Measurements from ENCODE around the gene NTN5.
"Not testable (repeated sequence)": the region's sequence is repeated elsewhere in the genome, so short reads cannot be mapped to it uniquely, and the experiment has no call there.

Gene NTN5

DNA sequence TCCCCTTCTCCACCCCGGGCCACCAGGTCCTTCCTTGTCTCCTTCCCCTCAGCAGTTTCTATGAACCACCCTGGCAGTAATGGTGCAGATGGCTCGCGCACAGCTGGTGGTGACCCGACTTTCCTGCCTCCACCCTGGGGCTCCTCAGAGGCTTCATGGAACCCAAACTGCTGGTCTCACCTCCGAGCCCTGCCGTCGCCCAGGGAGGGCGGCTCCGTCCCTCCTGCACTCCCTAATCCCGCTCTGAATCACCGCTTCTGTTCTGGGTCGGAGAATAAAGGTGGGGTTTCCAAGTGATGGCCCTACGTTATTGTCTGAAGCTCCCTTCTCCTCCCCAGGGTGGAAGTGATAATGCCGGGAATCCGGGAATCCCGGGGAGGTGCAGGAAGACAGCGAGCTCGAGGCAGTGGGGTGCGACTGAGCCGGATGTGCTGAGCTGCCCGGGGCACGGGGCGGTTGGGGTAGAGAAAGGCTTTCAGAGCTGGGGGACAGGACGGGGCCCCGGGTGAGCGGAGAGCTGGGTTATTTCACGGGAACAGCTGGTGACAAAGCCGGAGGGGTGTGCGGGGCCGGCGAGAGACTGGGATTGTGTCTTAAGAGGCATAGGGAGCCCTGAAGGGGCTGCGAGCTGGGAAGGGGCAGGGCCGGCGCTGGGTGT, 23.7 kb upstream of the NTN5 start:
- WGBS (ENCODE audit: insufficient coverage, insufficient read length): no CpG with 5 or more reads among the region's 34 CpGs
- Histone ChIP-seq H3K4me3 (ENCODE audit: low read length) (peak overlapping the region; percentile 52; the same call in 1 of the 2 replicates), H3K4me1 (ENCODE audit: control insufficient read depth, insufficient read depth, low read length) (no peaks in the 10 kb centered on the region), H3K27ac (ENCODE audit: low read length) (no peak overlapping the region), H3K27me3 (ENCODE audit: control insufficient read depth, insufficient read depth, low read length) (no peaks in the 10 kb centered on the region), H3K36me3 (ENCODE audit: control insufficient read depth, insufficient read depth, low read length) (no peaks in the 10 kb centered on the region), H3K9me3 (ENCODE audit: control insufficient read depth, insufficient read depth, low read length) (no peaks in the 10 kb centered on the region)
- DNase-seq (ENCODE audit: low read depth, low spot score): no peak

DNA sequence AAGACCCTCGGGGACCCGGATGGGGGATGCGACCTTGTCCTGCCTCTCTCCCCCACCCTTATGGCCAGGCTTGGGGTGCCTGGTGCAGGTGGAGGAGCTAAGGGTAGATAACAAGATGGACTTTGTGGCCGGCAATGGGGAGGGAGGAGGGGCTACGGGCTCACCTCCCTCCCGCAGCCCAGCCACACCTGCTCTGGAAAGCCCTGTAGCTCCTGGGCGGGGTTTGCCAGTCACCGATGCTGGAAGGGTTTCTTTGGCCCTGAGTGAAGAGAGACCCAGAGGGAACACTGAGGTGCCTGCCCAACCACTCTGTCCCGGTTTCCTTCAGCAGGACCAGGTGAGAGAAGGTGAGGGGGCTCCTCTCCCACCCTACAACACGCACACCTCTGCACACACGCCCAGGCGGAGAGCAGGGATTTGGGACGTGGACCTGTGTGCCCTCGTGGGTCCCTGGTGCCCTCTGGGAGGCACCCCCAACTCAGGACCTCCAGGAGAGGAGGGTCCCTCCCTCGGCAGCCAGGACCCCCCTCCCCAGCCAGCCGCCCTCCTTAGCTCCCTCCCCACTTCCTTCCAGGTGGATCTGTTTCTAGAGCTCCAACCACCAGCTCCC, 23.0 kb upstream of the NTN5 start, which contains the start of gene FUT2:
TSS of gene FUT2 (plus strand) at position 229 of the 610 bp plus-strand sequence. CDS start 6,986 bp downstream, outside the sequence.
- Histone ChIP-seq H3K4me3 (ENCODE audit: low read length) (peak within 1 kb of the TSS; percentile 52), H3K27me3 (ENCODE audit: control insufficient read depth, insufficient read depth, low read length) (no peaks in the 10 kb centered on the region), H3K27ac (ENCODE audit: low read length) (no peak within 1 kb of the TSS), H3K36me3 (ENCODE audit: control insufficient read depth, insufficient read depth, low read length) (no peaks in the 10 kb centered on the region), H3K9me3 (ENCODE audit: control insufficient read depth, insufficient read depth, low read length) (no peaks in the 10 kb centered on the region), H3K4me1 (ENCODE audit: control insufficient read depth, insufficient read depth, low read length) (no peaks in the 10 kb centered on the region)
- DNase-seq (ENCODE audit: low read depth, low spot score): no peak
- no CpG with 5 or more reads among the region's 16 CpGs for WGBS (ENCODE audit: insufficient coverage, insufficient read length)

DNA sequence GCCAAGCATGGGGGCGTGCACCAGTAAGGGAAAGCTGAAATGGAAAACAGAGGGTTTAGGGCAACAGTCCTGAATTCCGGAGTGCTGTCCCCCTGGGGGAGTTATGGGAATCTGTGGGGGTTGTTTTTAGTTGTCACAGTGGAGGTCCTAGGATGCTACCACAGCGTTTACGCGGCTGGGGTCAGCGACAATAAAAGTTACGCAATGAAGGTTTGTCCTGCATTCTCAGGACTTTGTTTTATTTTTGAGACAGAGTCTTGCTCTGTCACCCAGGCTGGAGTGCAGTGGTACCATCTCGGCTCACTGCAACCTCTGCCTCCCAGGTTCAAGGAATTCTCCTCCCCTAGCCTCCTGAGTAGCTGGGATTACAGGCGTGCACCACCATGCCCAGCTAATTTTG, 20.8 kb upstream of the NTN5 start:
- not testable (repeated sequence) for H3K4me3 ChIP-seq (ENCODE audit: low read length); H3K27me3 ChIP-seq (ENCODE audit: control insufficient read depth, insufficient read depth, low read length); H3K4me1 ChIP-seq (ENCODE audit: control insufficient read depth, insufficient read depth, low read length); DNase-seq (ENCODE audit: low read depth, low spot score); H3K36me3 ChIP-seq (ENCODE audit: control insufficient read depth, insufficient read depth, low read length); H3K27ac ChIP-seq (ENCODE audit: low read length); H3K9me3 ChIP-seq (ENCODE audit: control insufficient read depth, insufficient read depth, low read length)
- WGBS (ENCODE audit: insufficient coverage, insufficient read length): no CpG with 5 or more reads among the region's 9 CpGs

DNA sequence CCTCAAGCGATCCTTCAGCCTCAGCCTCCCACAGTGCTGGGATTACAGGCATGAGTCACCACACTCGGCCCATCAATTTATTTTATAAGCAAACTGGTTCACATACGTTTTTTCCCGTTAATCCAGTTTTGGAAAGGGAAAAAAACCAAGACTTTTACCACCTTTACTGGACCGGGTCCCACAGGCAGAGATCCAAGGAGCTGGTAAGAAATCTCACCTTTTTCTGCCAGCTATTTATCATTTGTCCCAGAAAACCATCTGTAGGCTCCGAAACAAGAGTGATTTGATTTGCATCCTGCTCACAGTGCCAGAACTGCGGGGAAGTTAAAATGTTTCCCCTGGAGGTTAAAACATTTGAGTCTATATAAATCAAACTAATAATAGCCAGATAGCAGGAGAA, 16.6 kb upstream of the NTN5 start:
- DNase-seq (ENCODE audit: low read depth, low spot score): no peak
- no peaks in the 10 kb centered on the region for H3K4me1 ChIP-seq (ENCODE audit: control insufficient read depth, insufficient read depth, low read length)
- no peak overlapping the region for H3K27ac ChIP-seq (ENCODE audit: low read length)
- H3K4me3 ChIP-seq (ENCODE audit: low read length): no peak overlapping the region
- H3K27me3 ChIP-seq (ENCODE audit: control insufficient read depth, insufficient read depth, low read length): no peaks in the 10 kb centered on the region
- no peaks in the 10 kb centered on the region for H3K36me3 ChIP-seq (ENCODE audit: control insufficient read depth, insufficient read depth, low read length)
- no peaks in the 10 kb centered on the region for H3K9me3 ChIP-seq (ENCODE audit: control insufficient read depth, insufficient read depth, low read length)
- no CpG with 5 or more reads among the region's 7 CpGs for WGBS (ENCODE audit: insufficient coverage, insufficient read length)

DNA sequence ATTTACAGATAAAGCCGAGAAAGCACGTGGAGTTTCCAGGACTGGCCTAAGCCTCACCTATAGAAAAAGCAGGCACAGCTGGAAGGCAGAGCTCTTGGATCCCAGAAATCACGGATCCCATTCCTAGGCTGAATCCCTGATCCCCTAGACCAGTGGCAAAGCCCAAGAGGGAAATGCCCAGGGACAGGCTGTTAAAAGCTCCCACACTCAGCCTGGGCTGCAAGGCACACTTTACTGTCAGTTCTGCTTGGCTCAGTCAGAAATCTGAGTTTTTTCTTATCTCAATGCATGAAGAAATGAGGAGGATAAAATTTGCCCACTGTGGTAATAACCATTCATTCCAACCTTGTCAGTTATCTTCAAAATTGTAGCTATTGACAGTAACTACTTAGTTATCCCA, 15.0 kb upstream of the NTN5 start:
- DNase-seq (ENCODE audit: low read depth, low spot score): no peak
- Histone ChIP-seq H3K9me3 (ENCODE audit: control insufficient read depth, insufficient read depth, low read length) (no peaks in the 10 kb centered on the region), H3K4me1 (ENCODE audit: control insufficient read depth, insufficient read depth, low read length) (no peaks in the 10 kb centered on the region), H3K27ac (ENCODE audit: low read length) (no peak overlapping the region), H3K36me3 (ENCODE audit: control insufficient read depth, insufficient read depth, low read length) (no peaks in the 10 kb centered on the region), H3K4me3 (ENCODE audit: low read length) (no peak overlapping the region), H3K27me3 (ENCODE audit: control insufficient read depth, insufficient read depth, low read length) (no peaks in the 10 kb centered on the region)
- WGBS (ENCODE audit: insufficient coverage, insufficient read length): no CpG with 5 or more reads among the region's 3 CpGs

DNA sequence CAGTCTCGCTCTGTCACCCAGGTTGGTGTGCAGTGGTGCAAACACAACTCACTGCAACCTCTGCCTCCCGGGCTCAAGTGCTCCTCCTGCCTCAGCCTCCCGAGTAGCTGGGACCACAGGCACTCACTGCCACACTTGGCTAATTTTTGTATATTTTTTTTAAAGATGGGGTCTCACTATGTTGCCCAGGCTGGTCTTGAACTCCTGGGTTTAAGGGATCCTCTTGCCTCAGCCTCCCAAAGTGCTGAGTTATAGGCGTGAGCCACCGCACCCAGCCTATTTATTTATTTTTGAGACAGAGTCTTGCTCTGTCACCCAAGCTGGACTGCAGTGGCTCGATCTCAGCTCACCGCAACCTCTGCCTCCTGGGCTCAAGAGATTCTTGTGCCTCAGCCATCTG, 13.8 kb upstream of the NTN5 start:
- H3K27me3 ChIP-seq (ENCODE audit: control insufficient read depth, insufficient read depth, low read length); H3K4me3 ChIP-seq (ENCODE audit: low read length); H3K27ac ChIP-seq (ENCODE audit: low read length); H3K4me1 ChIP-seq (ENCODE audit: control insufficient read depth, insufficient read depth, low read length); H3K9me3 ChIP-seq (ENCODE audit: control insufficient read depth, insufficient read depth, low read length); H3K36me3 ChIP-seq (ENCODE audit: control insufficient read depth, insufficient read depth, low read length); DNase-seq (ENCODE audit: low read depth, low spot score): not testable (repeated sequence)
- no CpG with 5 or more reads among the region's 7 CpGs for WGBS (ENCODE audit: insufficient coverage, insufficient read length)

DNA sequence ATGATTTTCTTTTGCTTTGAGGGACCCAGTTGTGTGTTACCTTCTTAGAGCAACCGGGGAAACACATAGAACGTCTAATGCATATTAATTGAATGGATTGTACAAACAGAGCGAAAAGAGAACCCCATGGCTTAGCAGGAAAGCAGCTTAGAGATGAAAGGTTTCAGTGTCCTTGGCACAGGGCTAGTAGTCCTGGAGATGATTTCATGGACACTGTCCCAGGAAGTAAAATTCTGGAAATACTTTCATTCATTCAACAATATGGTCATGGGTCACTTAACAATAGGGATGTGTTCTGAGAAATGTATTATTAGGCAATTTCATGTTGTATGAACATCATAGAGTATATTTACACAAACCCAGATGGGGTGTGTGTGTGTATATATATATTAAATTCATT, 13.3 kb upstream of the NTN5 start:
- WGBS (ENCODE audit: insufficient coverage, insufficient read length): no CpG with 5 or more reads among the region's 3 CpGs
- no peak for DNase-seq (ENCODE audit: low read depth, low spot score)
- no peaks in the 10 kb centered on the region for H3K36me3 ChIP-seq (ENCODE audit: control insufficient read depth, insufficient read depth, low read length)
- no peaks in the 10 kb centered on the region for H3K9me3 ChIP-seq (ENCODE audit: control insufficient read depth, insufficient read depth, low read length)
- H3K27me3 ChIP-seq (ENCODE audit: control insufficient read depth, insufficient read depth, low read length): no peaks in the 10 kb centered on the region
- no peaks in the 10 kb centered on the region for H3K4me1 ChIP-seq (ENCODE audit: control insufficient read depth, insufficient read depth, low read length)
- no peak overlapping the region for H3K4me3 ChIP-seq (ENCODE audit: low read length)
- no peak overlapping the region for H3K27ac ChIP-seq (ENCODE audit: low read length)

DNA sequence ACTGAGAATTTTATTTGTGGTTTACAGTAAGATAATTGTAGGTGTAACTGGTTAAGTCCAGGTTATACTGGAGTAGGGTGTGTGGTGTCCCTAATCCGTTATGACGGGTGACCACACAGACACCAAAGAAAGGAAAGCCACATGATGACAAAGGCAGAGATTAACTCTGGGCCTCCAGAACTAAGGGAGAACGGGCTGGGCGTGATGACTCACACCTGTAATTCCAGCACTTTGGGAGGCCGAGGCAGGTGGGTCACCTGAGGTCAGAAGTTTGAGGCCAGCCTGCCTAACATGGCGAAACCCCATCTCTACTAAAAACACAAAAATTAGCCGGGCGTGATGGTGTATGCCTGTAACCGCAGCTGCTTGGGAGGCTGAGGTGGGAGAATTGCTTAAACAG, 12.8 kb upstream of the NTN5 start:
- Histone ChIP-seq H3K36me3 (ENCODE audit: control insufficient read depth, insufficient read depth, low read length) (no peaks in the 10 kb centered on the region), H3K4me1 (ENCODE audit: control insufficient read depth, insufficient read depth, low read length) (no peaks in the 10 kb centered on the region), H3K9me3 (ENCODE audit: control insufficient read depth, insufficient read depth, low read length) (no peaks in the 10 kb centered on the region), H3K4me3 (ENCODE audit: low read length) (no peak overlapping the region), H3K27ac (ENCODE audit: low read length) (no peak overlapping the region), H3K27me3 (ENCODE audit: control insufficient read depth, insufficient read depth, low read length) (no peaks in the 10 kb centered on the region)
- DNase-seq (ENCODE audit: low read depth, low spot score): no peak
- no CpG with 5 or more reads among the region's 9 CpGs for WGBS (ENCODE audit: insufficient coverage, insufficient read length)

DNA sequence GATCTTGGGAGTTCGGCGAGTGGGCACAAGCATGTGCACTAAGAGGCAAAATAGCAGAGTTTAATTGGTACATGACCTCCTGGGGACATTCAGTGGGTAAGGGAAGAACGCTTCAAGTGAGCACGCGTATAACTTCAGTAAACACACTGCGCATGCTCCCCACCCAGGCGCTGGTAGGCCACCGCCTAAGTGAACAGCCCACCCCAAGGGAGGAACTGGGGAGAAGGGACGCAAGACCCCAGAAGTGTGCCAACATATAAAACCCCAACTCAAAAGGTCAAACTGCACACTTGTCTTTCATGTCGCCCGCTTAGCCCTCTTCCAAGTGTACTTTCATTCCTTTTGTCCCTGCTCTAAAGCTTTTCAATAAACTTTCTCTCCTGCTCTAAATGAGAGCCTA, 10.5 kb upstream of the NTN5 start:
- Histone ChIP-seq H3K9me3 (ENCODE audit: control insufficient read depth, insufficient read depth, low read length) (no peaks in the 10 kb centered on the region), H3K27ac (ENCODE audit: low read length) (no peak overlapping the region), H3K27me3 (ENCODE audit: control insufficient read depth, insufficient read depth, low read length) (no peaks in the 10 kb centered on the region), H3K4me3 (ENCODE audit: low read length) (no peak overlapping the region), H3K36me3 (ENCODE audit: control insufficient read depth, insufficient read depth, low read length) (no peaks in the 10 kb centered on the region), H3K4me1 (ENCODE audit: control insufficient read depth, insufficient read depth, low read length) (no peaks in the 10 kb centered on the region)
- DNase-seq (ENCODE audit: low read depth, low spot score): no peak
- WGBS (ENCODE audit: insufficient coverage, insufficient read length): no CpG with 5 or more reads among the region's 11 CpGs

DNA sequence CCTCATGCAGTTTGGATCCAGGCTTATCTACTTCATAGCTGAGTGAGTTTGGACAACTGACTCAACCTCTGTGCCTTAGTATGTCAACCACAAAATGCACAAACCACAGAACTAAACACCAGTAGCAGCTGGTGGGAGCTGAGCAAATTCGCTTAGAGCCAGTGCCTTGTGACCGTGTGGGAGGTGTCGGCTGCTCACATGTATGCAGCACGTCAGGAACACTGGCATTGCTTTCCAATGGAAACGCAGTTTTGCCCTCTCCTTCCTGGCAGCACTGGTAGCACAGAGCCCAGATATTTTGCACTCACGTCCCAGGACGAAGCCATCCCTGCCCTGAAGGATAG, 8.3 kb upstream of the NTN5 start:
- H3K36me3 ChIP-seq (ENCODE audit: control insufficient read depth, insufficient read depth, low read length): no peaks in the 10 kb centered on the region
- no peaks in the 10 kb centered on the region for H3K4me1 ChIP-seq (ENCODE audit: control insufficient read depth, insufficient read depth, low read length)
- no CpG with 5 or more reads among the region's 7 CpGs for WGBS (ENCODE audit: insufficient coverage, insufficient read length)
- H3K9me3 ChIP-seq (ENCODE audit: control insufficient read depth, insufficient read depth, low read length): no peaks in the 10 kb centered on the region
- no peak for DNase-seq (ENCODE audit: low read depth, low spot score)
- no peak overlapping the region for H3K27ac ChIP-seq (ENCODE audit: low read length)
- no peaks in the 10 kb centered on the region for H3K27me3 ChIP-seq (ENCODE audit: control insufficient read depth, insufficient read depth, low read length)
- no peak overlapping the region for H3K4me3 ChIP-seq (ENCODE audit: low read length)

Data from iPS DF 6.9 (cell line).